Measurements from ENCODE around the gene TMA16. TPM values are rescaled to one million over a fixed set of nuclear protein-coding genes. Genes with fewer than 3 reads are reported as not detected.

The TMA16 gene
- total RNA-seq, 3 donors from 2014 or later (not counting 1 experiment from before 2014, with no cell fraction given), result 8.1 to 10.7 (median 9.1) TPM

DNA sequence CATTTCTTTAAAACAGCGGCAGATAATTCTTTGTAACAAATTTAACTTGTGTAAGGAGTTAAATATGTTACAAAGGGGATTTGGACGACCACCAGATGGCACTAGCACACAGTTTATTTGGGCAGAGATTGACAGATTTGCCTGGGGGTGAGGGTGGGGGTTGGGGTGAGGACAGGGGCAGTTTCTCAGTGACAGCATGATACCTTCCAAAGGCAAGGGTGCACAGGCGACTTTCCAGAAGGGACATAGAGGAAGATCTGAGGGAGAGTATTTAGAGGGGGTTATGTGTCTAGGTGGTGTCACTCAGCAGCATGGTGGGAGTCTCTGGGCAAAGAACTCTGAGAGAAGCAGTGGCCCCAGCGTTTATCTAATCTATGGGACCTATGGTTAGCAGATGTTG, 9.6 kb upstream of the TMA16 start:
- DNase-seq (peak in 1 of 2 donors; percentile 80), ATAC-seq (peak; percentile 55 to 65 (median 62))
- no peaks in the 10 kb centered on the region for H3K9me3 Mint-ChIP-seq
- H3K27ac ChIP-seq (ENCODE audit: low read length), result no peak overlapping the region
- H3K27ac Mint-ChIP-seq, result no peak overlapping the region
- no peaks in the 10 kb centered on the region for H3K4me1 Mint-ChIP-seq
- H3K9me3 ChIP-seq (ENCODE audit: control insufficient read depth, insufficient read depth, low read length), result no peaks in the 10 kb centered on the region
- H3K4me3 ChIP-seq (ENCODE audit: low read length), result no peak overlapping the region
- no peaks in the 10 kb centered on the region for H3K36me3 ChIP-seq (ENCODE audit: control insufficient read depth, insufficient read depth, low read length)
- peak; percentile 70 for TF ChIP-seq CTCF (IDR thresholded peaks at IDR 0.05)
- H3K4me3 Mint-ChIP-seq, result no peak overlapping the region
- no peaks in the 10 kb centered on the region for H3K4me1 ChIP-seq (ENCODE audit: control insufficient read depth, insufficient read depth, low read length)
- no peaks in the 10 kb centered on the region for H3K27me3 ChIP-seq (ENCODE audit: control insufficient read depth, insufficient read depth, low read length)
- WGBS (ENCODE audit: insufficient coverage), result 10% methylated on average over 3 of the region's 4 CpGs
- intact Hi-C loops (cut with micrococcal nuclease), result loop anchor here (1.0 to 10.0 kb wide), 5 partner anchors 59 to 1252 kb away; no protein-coding TSS in a partner anchor
- H3K36me3 Mint-ChIP-seq, result no peaks in the 10 kb centered on the region
- peaks cover 0 to 3% of the 10 kb centered on the region in 2 donors for H3K27me3 Mint-ChIP-seq (ENCODE audit: low read depth in 2 of 2)

GRCh38 chr4:163485589-163485988, 8.9 kb upstream of the TMA16 start:
- no peak overlapping the region for H3K4me3 ChIP-seq (ENCODE audit: low read length)
- intact Hi-C loops (cut with micrococcal nuclease), result loop anchor here (1.0 to 10.0 kb wide), 3 partner anchors 59 to 1252 kb away; no protein-coding TSS in a partner anchor
- ATAC-seq (no peak), DNase-seq (no peak)
- no peaks in the 10 kb centered on the region for H3K36me3 ChIP-seq (ENCODE audit: control insufficient read depth, insufficient read depth, low read length)
- Mint-ChIP-seq H3K27ac (no peak overlapping the region), H3K4me1 (no peaks in the 10 kb centered on the region), H3K27me3 (ENCODE audit: low read depth in 2 of 2) (peaks cover 0 to 5% of the 10 kb centered on the region in 2 donors), H3K9me3 (no peaks in the 10 kb centered on the region), H3K36me3 (no peaks in the 10 kb centered on the region), H3K4me3 (no peak overlapping the region)
- H3K9me3 ChIP-seq (ENCODE audit: control insufficient read depth, insufficient read depth, low read length), result no peaks in the 10 kb centered on the region
- no peaks in the 10 kb centered on the region for H3K4me1 ChIP-seq (ENCODE audit: control insufficient read depth, insufficient read depth, low read length)
- no peaks in the 10 kb centered on the region for H3K27me3 ChIP-seq (ENCODE audit: control insufficient read depth, insufficient read depth, low read length)
- H3K27ac ChIP-seq (ENCODE audit: low read length), result no peak overlapping the region
- TF ChIP-seq CTCF (IDR thresholded peaks at IDR 0.05), result no peak
- 83% methylated on average over 2 of the region's 2 CpGs for WGBS (ENCODE audit: insufficient coverage)

DNA sequence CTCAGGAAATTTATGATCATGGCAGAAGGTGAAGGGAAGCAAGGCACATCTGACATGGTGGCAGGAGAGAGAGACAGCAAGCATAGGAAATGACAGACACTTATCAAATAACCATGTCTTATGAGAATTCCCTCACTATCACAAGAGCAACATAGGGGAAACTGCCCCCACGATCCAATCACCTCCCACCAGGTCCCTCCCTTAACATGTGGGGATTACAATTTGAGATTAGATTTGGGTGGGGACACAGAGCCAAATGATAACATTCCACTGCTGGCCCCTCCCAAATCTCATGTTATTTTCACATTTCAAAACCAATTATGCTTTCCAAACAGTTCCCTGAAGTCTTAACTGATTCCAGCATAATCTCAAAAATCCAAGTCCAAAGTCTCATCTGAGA, 8.2 kb upstream of the TMA16 start:
- H3K9me3 Mint-ChIP-seq, result no peaks in the 10 kb centered on the region
- no CpG with 5 or more reads among the region's 1 CpG for WGBS (ENCODE audit: insufficient coverage)
- no peaks in the 10 kb centered on the region for H3K27me3 ChIP-seq (ENCODE audit: control insufficient read depth, insufficient read depth, low read length)

More for the DNA sequence above, 8.2 kb upstream of the TMA16 start:
- Histone ChIP-seq H3K4me1 (ENCODE audit: control insufficient read depth, insufficient read depth, low read length) (no peaks in the 10 kb centered on the region), H3K9me3 (ENCODE audit: control insufficient read depth, insufficient read depth, low read length) (no peaks in the 10 kb centered on the region), H3K27ac (ENCODE audit: low read length) (no peak overlapping the region), H3K4me3 (ENCODE audit: low read length) (no peak overlapping the region), H3K36me3 (ENCODE audit: control insufficient read depth, insufficient read depth, low read length) (no peaks in the 10 kb centered on the region)
- Mint-ChIP-seq H3K36me3 (no peaks in the 10 kb centered on the region), H3K4me1 (no peaks in the 10 kb centered on the region), H3K27me3 (ENCODE audit: low read depth in 2 of 2) (peaks cover 0 to 7% of the 10 kb centered on the region in 2 donors), H3K27ac (no peak overlapping the region), H3K4me3 (no peak overlapping the region)
- DNase-seq (no peak), ATAC-seq (no peak)
- intact Hi-C loops (cut with micrococcal nuclease), result loop anchor here (5.0 to 10.0 kb wide), 2 partner anchors 528 to 1251 kb away; no protein-coding TSS in a partner anchor
- TF ChIP-seq CTCF (IDR thresholded peaks at IDR 0.05), result no peak
